Mammary epithelial cell (primary cell): ENCODE data around the gene PHF11.

Source experiments
- CTCF ChIP-seq, 2 donors: IDR thresholded peaks in 1 of 2; conservative IDR thresholded peaks in 1 of 2; 2 replicates each; pipeline ENCODE4 v1.5.1; 2011 to 2012; ENCODE audit warnings: inconsistent platforms in 2 of 2, low read length in 2 of 2, mild to moderate bottlenecking in 2 of 2, control low read depth in 1 of 2, low read depth in 1 of 2; ENCODE audit not compliant: insufficient read depth in 1 of 2; ENCODE audit errors: extremely low read depth in 1 of 2
- EZH2 ChIP-seq: IDR thresholded peaks from 2 replicates; pipeline ENCODE4 v1.6.1; 2012; ENCODE audit warnings: low read length, inconsistent platforms, borderline replicate concordance

- TF ChIP-seq CTCF (conservative IDR thresholded peaks at IDR 0.05 in 1 of 2, IDR thresholded peaks at IDR 0.05 in 1 of 2; ENCODE audit: extremely low read depth in 1 of 2, insufficient read depth in 1 of 2, low read depth in 1 of 2, low read length in 2 of 2): no peak
- TF ChIP-seq EZH2: no peak
Observed at GRCh38 chr13:49524740-49525501, 29.2 kb downstream of the PHF11 start.
